T-cell (primary cell): ENCODE results near the gene PROM2. TPM values are rescaled to one million over a fixed set of nuclear protein-coding genes. Genes with fewer than 3 reads are reported as not detected.

Experiments
- ATAC-seq, 4 experiments: fragments of 200-7000 bp in 3 of 4; fragments of 150-1000 bp in 1 of 4; cut with Tn5 transposase; replicated peaks in 1 of 4; 1 replicate in 3 of 4; 2 replicates in 1 of 4; pipeline ENCODE4 v1.10.0; 2021; ENCODE audit warnings: moderate library complexity in 3 of 4, mild to moderate bottlenecking in 2 of 4, moderate number of reproducible peaks in 1 of 4
- CTCF ChIA-PET, 2 donors: fragments of 300-600 bp; sonication (Branson Sonifier 250); formaldehyde crosslinking; loops; one replicate each; lab custom pipeline; 2022; ENCODE audit warnings: antibody characterized with exemption in 2 of 2; lab: Charles Lee
- POLR2A ChIA-PET, 2 donors: fragments of 300-600 bp; sonication (Branson Sonifier 250); formaldehyde crosslinking; loops; one replicate each; lab custom pipeline; 2022; ENCODE audit warnings: antibody characterized with exemption in 2 of 2; lab: Charles Lee
- DNase-seq, 35 experiments: peaks; one replicate each; pipeline versions ENCODE4 v3.0.0 to v3.0.0-alpha.2; 2013 to 2023
- H3K27ac ChIP-seq: one replicate; pipeline ENCODE4 v1.5.1; 2013; ENCODE audit warnings: low read length
- H3K27me3 ChIP-seq, 2 experiments: replicated peaks in 1 of 2; 1 replicate in 1 of 2; 2 replicates in 1 of 2; pipeline versions ENCODE4 v1.6.1 to v1.7.0; 2013; ENCODE audit warnings: low read length in 1 of 2, mixed read lengths in 1 of 2; ENCODE audit not compliant: control insufficient read depth in 2 of 2, insufficient read depth in 2 of 2; ENCODE audit errors: extremely low read depth in 1 of 2
- H3K36me3 ChIP-seq, 2 donors: 1 replicate in 1 of 2; 2 replicates in 1 of 2; pipeline versions ENCODE4 v1.6.1 to v1.7.0; 2013; ENCODE audit warnings: low read length in 1 of 2; ENCODE audit not compliant: control insufficient read depth in 2 of 2, insufficient read depth in 1 of 2; ENCODE audit errors: extremely low read depth in 1 of 2
- H3K4me1 ChIP-seq, 2 experiments: 1 replicate in 1 of 2; 2 replicates in 1 of 2; pipeline versions ENCODE4 v1.6.1 to v1.7.0; 2013; ENCODE audit warnings: low read length in 2 of 2, mixed read lengths in 1 of 2; ENCODE audit not compliant: insufficient read depth in 2 of 2, control insufficient read depth in 1 of 2; ENCODE audit errors: extremely low read depth in 1 of 2
- H3K4me3 ChIP-seq, 2 donors: 1 replicate in 1 of 2; 2 replicates in 1 of 2; pipeline versions ENCODE4 v1.5.1 to v1.7.0; 2013; ENCODE audit warnings: mild to moderate bottlenecking in 2 of 2, low read length in 1 of 2, moderate library complexity in 1 of 2; ENCODE audit not compliant: control insufficient read depth in 1 of 2; ENCODE audit errors: extremely low read depth in 1 of 2
- H3K9me3 ChIP-seq: 2 replicates; pipeline ENCODE4 v1.7.0; 2013
- H3K27ac Mint-ChIP-seq, 2 donors: one replicate each; pipeline ENCODE4 v1.8.0; 2020 to 2021; ENCODE audit warnings: mild to moderate bottlenecking in 2 of 2, mixed read lengths in 2 of 2
- H3K27me3 Mint-ChIP-seq, 2 donors: one replicate each; pipeline ENCODE4 v1.8.0; 2021 to 2022; ENCODE audit warnings: mixed read lengths in 2 of 2
- H3K36me3 Mint-ChIP-seq: one replicate; pipeline ENCODE4 v1.8.0; 2021; ENCODE audit warnings: mixed read lengths
- H3K4me1 Mint-ChIP-seq, 3 donors: one replicate each; pipeline ENCODE4 v1.8.0; 2020 to 2022; ENCODE audit warnings: mixed read lengths in 3 of 3, mild to moderate bottlenecking in 1 of 3
- H3K4me3 Mint-ChIP-seq, 3 donors: one replicate each; pipeline ENCODE4 v1.8.0; 2020 to 2022; ENCODE audit warnings: mild to moderate bottlenecking in 3 of 3, mixed read lengths in 3 of 3, moderate library complexity in 3 of 3
- H3K9me3 Mint-ChIP-seq, 3 donors: one replicate each; pipeline ENCODE4 v1.8.0; 2020 to 2022; ENCODE audit warnings: mixed read lengths in 3 of 3
- WGBS: methylation state at CpG from one replicate; pipeline ENCODE4 v1.1.5; 2013; ENCODE audit warnings: missing lambda C conversion rate; ENCODE audit not compliant: insufficient coverage; 5-methylcytosine and 5-hydroxymethylcytosine counted together
- total RNA-seq, 35 experiments: library from RNA in 6 of 35; stranded (reverse) in 6 of 35; fragments of 120-200 nt in 1 of 35; gene quantifications; one replicate each; pipeline versions ENCODE4 v1.2.1 to v1.2.4 and lab custom pipeline; 2013 to 2026

Gene PROM2
- total RNA-seq, 5 donors from 2014 or later (not counting 1 experiment from before 2014, with no cell fraction given) = 0.30 to 2.1 (median 0.40) TPM

DNA sequence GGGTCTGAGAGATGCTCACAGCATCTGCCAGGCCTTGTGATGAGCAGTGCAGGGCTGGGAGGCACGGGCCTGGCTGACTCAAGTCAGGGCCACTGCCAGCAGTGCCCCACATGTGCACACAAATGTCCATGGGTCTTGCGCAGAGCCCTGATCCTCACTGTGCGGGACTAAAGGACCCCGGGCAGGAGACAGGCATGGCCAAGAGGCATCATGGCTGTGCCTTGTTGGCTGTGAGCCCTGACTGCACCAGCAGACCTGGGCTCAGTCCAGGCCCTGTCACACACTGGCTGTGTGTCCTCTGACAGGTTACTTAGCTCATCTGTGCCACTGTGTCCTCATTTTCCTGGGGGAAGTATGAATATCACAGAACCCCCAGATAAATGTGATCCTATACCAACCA lies 26.9 kb downstream of the PROM2 start:
- Histone ChIP-seq H3K27me3 (peaks cover 0 to 27% of the 10 kb centered on the region in 2 experiments), H3K36me3 (no peaks in the 10 kb centered on the region), H3K4me1 (no peaks in the 10 kb centered on the region), H3K4me3 (no peak overlapping the region), H3K9me3 (no peaks in the 10 kb centered on the region), H3K27ac (no peak overlapping the region)
- Mint-ChIP-seq H3K27me3 (peaks cover 0 to 4% of the 10 kb centered on the region in 2 donors), H3K36me3 (no peaks in the 10 kb centered on the region), H3K27ac (no peak overlapping the region), H3K9me3 (no peaks in the 10 kb centered on the region), H3K4me1 (peaks cover 0 to 5% (median 0%) of the 10 kb centered on the region in 3 donors), H3K4me3 (no peak overlapping the region)
- no peak for DNase-seq
- ATAC-seq = no peak
- POLR2A ChIA-PET = no interaction called here
- 82% methylated on average over 4 of the region's 4 CpGs for WGBS
- CTCF ChIA-PET = no interaction called here

DNA sequence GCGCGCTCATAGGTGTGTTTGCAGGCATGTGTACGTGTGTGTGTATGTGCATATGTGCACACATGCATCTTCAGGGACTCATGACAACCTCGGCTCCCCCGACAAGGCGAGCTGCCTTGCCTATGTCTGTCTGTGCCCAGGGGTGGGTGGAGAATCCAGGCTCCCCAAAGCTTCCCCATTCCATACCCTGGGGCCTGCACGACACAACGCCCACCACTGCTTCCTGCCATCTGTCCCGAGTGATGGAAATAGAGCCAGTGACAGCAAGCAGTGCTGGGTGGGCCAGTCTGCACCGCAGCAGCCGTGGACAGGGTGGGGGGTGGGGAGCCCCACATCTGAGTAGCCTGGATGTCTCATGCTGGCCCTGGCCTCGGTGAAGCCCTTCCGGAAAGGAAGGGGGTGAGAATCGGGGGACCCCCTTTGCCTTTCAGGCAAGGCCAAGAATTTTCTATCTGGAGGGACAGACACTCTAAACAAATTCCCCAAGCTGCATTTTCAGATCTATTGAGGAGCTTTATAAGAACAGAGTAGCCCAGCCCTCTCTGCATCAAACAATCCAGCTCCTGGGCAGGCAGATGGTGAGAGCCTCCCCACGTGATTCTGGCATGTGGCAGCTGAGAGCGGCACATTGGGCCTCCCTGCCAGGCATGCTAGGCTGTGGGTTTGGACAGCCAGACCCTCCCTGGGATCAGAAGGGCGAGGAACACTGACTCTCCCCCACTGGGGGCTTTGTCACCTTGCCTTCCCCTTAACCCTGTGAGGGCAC lies 27.8 kb downstream of the PROM2 start:
- Mint-ChIP-seq H3K4me3 (no peak overlapping the region), H3K27me3 (peaks cover 0 to 4% of the 10 kb centered on the region in 2 donors), H3K4me1 (peaks cover 0 to 1% (median 0%) of the 10 kb centered on the region in 3 donors), H3K27ac (no peak overlapping the region), H3K9me3 (no peaks in the 10 kb centered on the region), H3K36me3 (no peaks in the 10 kb centered on the region)
- Histone ChIP-seq H3K4me3 (no peak overlapping the region), H3K27ac (no peak overlapping the region), H3K9me3 (no peaks in the 10 kb centered on the region), H3K36me3 (no peaks in the 10 kb centered on the region), H3K4me1 (no peaks in the 10 kb centered on the region), H3K27me3 (peaks cover 0 to 23% of the 10 kb centered on the region in 2 experiments)
- CTCF ChIA-PET = no interaction called here
- no peak for ATAC-seq
- POLR2A ChIA-PET = no interaction called here
- WGBS = 54% methylated on average over 7 of the region's 17 CpGs
- no peak for DNase-seq

GRCh38 chr2:95303191-95303919 lies 29.1 kb downstream of the PROM2 start:
- Mint-ChIP-seq H3K27ac (no peak overlapping the region), H3K9me3 (no peaks in the 10 kb centered on the region), H3K27me3 (peaks cover 0 to 4% of the 10 kb centered on the region in 2 donors), H3K36me3 (no peaks in the 10 kb centered on the region), H3K4me3 (no peak overlapping the region), H3K4me1 (no peaks in the 10 kb centered on the region)
- H3K4me3 ChIP-seq = no peak overlapping the region
- ATAC-seq (no peak), DNase-seq (no peak)
- peaks cover 0 to 15% of the 10 kb centered on the region in 2 experiments for H3K27me3 ChIP-seq
- H3K27ac ChIP-seq = no peak overlapping the region
- no peaks in the 10 kb centered on the region for H3K4me1 ChIP-seq
- no peaks in the 10 kb centered on the region for H3K36me3 ChIP-seq
- no peaks in the 10 kb centered on the region for H3K9me3 ChIP-seq
- CTCF ChIA-PET = no interaction called here
- WGBS = 73% methylated on average over 10 of the region's 19 CpGs
- POLR2A ChIA-PET = no interaction called here

GRCh38 chr2:95305380-95306061 lies 31.3 kb downstream of the PROM2 start:
- no peaks in the 10 kb centered on the region for H3K9me3 ChIP-seq
- ChIA-PET CTCF (no interaction called here), POLR2A (no interaction called here)
- 88% methylated on average over 12 of the region's 15 CpGs for WGBS
- H3K27me3 ChIP-seq = peaks cover 0 to 6% of the 10 kb centered on the region in 2 experiments
- no peaks in the 10 kb centered on the region for H3K36me3 Mint-ChIP-seq
- no peaks in the 10 kb centered on the region for H3K4me1 Mint-ChIP-seq
- no peak overlapping the region for H3K4me3 Mint-ChIP-seq
- peaks cover 0 to 4% of the 10 kb centered on the region in 2 donors for H3K27me3 Mint-ChIP-seq
- H3K36me3 ChIP-seq = no peaks in the 10 kb centered on the region
- H3K9me3 Mint-ChIP-seq = no peaks in the 10 kb centered on the region
- H3K27ac Mint-ChIP-seq = no peak overlapping the region
- no peak overlapping the region for H3K27ac ChIP-seq
- H3K4me1 ChIP-seq = no peaks in the 10 kb centered on the region
- no peak overlapping the region for H3K4me3 ChIP-seq
- DNase-seq (no peak), ATAC-seq (no peak)

DNA sequence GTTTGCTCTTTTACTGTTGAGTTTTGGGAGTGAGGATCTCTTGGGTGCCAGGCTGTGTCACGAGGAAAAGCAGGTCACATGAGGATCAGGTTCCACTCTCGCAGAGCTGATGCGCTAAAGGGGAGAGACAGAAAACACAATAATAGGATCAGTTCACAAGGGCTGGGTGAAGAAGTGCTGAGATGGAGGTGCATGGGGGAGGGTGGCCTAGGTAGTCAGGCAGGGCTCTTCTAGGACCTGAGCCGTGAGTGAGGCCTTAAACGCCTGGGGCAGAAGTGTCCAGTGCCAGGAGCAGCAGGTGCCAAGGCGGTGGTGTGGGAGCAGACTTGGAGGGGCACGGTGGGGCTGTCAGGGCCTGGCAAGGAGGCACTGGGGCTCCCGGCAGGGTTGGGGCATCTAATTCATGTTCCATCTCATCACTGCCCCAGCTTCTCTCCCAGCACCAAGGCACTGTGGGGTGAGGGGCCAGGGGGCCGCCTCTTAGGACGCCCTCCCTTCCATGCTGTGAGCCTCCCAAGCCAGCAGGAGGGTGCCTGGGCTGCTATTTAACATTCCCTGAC lies 32.2 kb downstream of the PROM2 start:
- ChIA-PET POLR2A (no interaction called here), CTCF (no interaction called here)
- Histone ChIP-seq H3K9me3 (no peaks in the 10 kb centered on the region), H3K36me3 (no peaks in the 10 kb centered on the region), H3K27me3 (peaks cover 0 to 4% of the 10 kb centered on the region in 2 experiments), H3K4me3 (no peak overlapping the region), H3K4me1 (no peaks in the 10 kb centered on the region), H3K27ac (no peak overlapping the region)
- WGBS = 91% methylated on average over 6 of the region's 10 CpGs
- H3K4me1 Mint-ChIP-seq = no peaks in the 10 kb centered on the region
- H3K27me3 Mint-ChIP-seq = peaks cover 0 to 1% of the 10 kb centered on the region in 2 donors
- DNase-seq (no peak), ATAC-seq (no peak)
- H3K27ac Mint-ChIP-seq = no peak overlapping the region
- H3K9me3 Mint-ChIP-seq = no peaks in the 10 kb centered on the region
- no peak overlapping the region for H3K4me3 Mint-ChIP-seq
- H3K36me3 Mint-ChIP-seq = no peaks in the 10 kb centered on the region

- no peak for DNase-seq
- ChIA-PET POLR2A (no interaction called here), CTCF (no interaction called here)
- Mint-ChIP-seq H3K4me3 (no peak overlapping the region), H3K9me3 (no peaks in the 10 kb centered on the region), H3K27me3 (peaks cover 0 to 1% of the 10 kb centered on the region in 2 donors), H3K27ac (no peak overlapping the region), H3K36me3 (no peaks in the 10 kb centered on the region), H3K4me1 (no peaks in the 10 kb centered on the region)
- Histone ChIP-seq H3K27ac (no peak overlapping the region), H3K9me3 (no peaks in the 10 kb centered on the region), H3K27me3 (peaks cover 0 to 5% of the 10 kb centered on the region in 2 experiments), H3K4me3 (no peak overlapping the region), H3K4me1 (no peaks in the 10 kb centered on the region), H3K36me3 (no peaks in the 10 kb centered on the region)
- no peak for ATAC-seq
- 85% methylated on average over 5 of the region's 5 CpGs for WGBS
Observed at GRCh38 chr2:95307036-95307435, 32.8 kb downstream of the PROM2 start.
